Stimulated activated CD8-positive, alpha-beta memory T cell treated with anti-CD3 and anti-CD28 coated beads, Interleukin-4, amount 100 ng/mL, for 4 hours (primary cell): ENCODE results near the gene C4A.
"Not testable (repeated sequence)": the region's sequence is repeated elsewhere in the genome, so short reads cannot be mapped to it uniquely, and the experiment has no call there.

Experiments
- DNase-seq, 2 donors: peaks; one replicate each; pipeline ENCODE4 v3.0.0-alpha.2; 2020; ENCODE audit warnings: low read depth in 2 of 2, low spot score in 1 of 2

The C4A gene

GRCh38 chr6:31981744-31982143 is at the start of gene C4A:
C4A (plus strand) TSS chr6:31982057; CDS start chr6:31982108, 51 bp downstream.
- not testable (repeated sequence) for DNase-seq

GRCh38 chr6:31932137-31932536 is 49.7 kb upstream of the C4A start:
- DNase-seq: not testable (repeated sequence)

GRCh38 chr6:31933537-31933936 is 48.3 kb upstream of the C4A start:
- DNase-seq: no peak

- no peak for DNase-seq
Observed at GRCh38 chr6:31935021-31935420, 46.8 kb upstream of the C4A start.

GRCh38 chr6:31935823-31936222 is 46.0 kb upstream of the C4A start:
- DNase-seq: no peak

GRCh38 chr6:31940256-31940664 is 41.6 kb upstream of the C4A start:
- DNase-seq: no peak

- no peak for DNase-seq
Observed at GRCh38 chr6:31943742-31944141, 38.1 kb upstream of the C4A start.

- no peak for DNase-seq
Observed at GRCh38 chr6:31945154-31945506, 36.7 kb upstream of the C4A start.

GRCh38 chr6:31945507-31946369 is 36.1 kb upstream of the C4A start, which contains the start of gene CFB:
CFB (plus strand) TSS chr6:31946095; CDS start chr6:31946222, 127 bp downstream.
- no peak for DNase-seq

GRCh38 chr6:31946370-31946885 is 35.4 kb upstream of the C4A start:
- no peak for DNase-seq

GRCh38 chr6:31947070-31947675 is 34.7 kb upstream of the C4A start:
- no peak for DNase-seq

GRCh38 chr6:31947864-31948263 is 34.0 kb upstream of the C4A start:
- DNase-seq: no peak

GRCh38 chr6:31948306-31948705 is 33.6 kb upstream of the C4A start:
- no peak for DNase-seq

GRCh38 chr6:31948753-31949413 is 33.0 kb upstream of the C4A start:
- DNase-seq: no peak

- no peak for DNase-seq
Observed at GRCh38 chr6:31949926-31950548, 31.8 kb upstream of the C4A start.

- no peak for DNase-seq
Observed at GRCh38 chr6:31952140-31952805, 29.6 kb upstream of the C4A start.

GRCh38 chr6:31952890-31953289 is 29.0 kb upstream of the C4A start:
- no peak for DNase-seq

GRCh38 chr6:31954511-31954910 is 27.3 kb upstream of the C4A start:
- no peak for DNase-seq

GRCh38 chr6:31956796-31957195 is 25.1 kb upstream of the C4A start:
- DNase-seq: no peak

GRCh38 chr6:31958412-31958740 is 23.5 kb upstream of the C4A start:
- DNase-seq: no peak
